Measurements from ENCODE around the gene DGKA.
"Not testable (repeated sequence)": the region's sequence is repeated elsewhere in the genome, so short reads cannot be mapped to it uniquely, and the experiment has no call there.

Gene DGKA

GRCh38 chr12:55930771-55931316 lies at the start of gene DGKA:
Gene DGKA, plus strand, starts transcription at chr12:55931162. Its CDS starts 5,342 bp downstream, at chr12:55936504.
- DNase-seq (ENCODE audit: low read depth): peak; percentile 43

DNA sequence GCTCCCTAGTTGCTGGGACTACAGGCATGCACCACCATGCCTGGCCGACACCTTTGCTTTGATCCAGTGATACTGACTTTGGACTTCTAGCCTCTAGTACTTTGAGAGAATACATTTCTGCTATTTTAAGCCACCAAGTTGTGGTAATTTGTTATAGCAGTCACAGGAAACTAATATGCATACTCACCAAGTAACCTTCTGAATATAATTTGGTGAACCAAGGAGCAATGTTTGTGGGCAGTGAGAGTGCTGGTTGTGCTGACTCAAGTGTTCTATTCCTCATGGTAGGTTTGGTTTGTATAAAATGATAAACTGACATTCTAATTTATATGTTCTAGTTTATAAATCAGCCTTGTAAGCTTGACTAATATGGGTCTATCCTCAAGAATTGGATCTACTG lies 45.8 kb upstream of the DGKA start:
- no peak for DNase-seq (ENCODE audit: low read depth)

DNA sequence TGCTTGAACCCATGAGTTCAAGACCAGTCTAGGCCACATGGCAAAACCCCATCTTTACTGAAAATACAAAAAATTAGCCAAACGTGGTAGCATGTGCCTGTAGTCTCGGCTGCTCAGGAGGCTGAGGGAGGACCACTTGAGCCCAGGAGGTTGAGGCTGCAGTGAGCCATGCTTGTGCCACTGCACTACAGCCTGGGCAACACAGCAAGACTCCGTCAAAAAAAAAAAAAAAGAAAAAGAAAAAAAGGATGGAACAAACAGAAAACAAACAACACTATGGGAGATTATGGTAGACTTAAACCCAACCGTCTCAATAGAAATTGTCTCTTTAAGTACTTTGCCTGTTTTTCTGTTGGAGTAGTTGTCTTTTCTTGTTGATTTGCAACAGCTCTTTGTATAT lies 39.7 kb upstream of the DGKA start:
- DNase-seq (ENCODE audit: low read depth): no peak

GRCh38 chr12:55893723-55894122 lies 37.2 kb upstream of the DGKA start:
- DNase-seq (ENCODE audit: low read depth): no peak

- no peak for DNase-seq (ENCODE audit: low read depth)
Measured at GRCh38 chr12:55899082-55899481, 31.9 kb upstream of the DGKA start.

DNA sequence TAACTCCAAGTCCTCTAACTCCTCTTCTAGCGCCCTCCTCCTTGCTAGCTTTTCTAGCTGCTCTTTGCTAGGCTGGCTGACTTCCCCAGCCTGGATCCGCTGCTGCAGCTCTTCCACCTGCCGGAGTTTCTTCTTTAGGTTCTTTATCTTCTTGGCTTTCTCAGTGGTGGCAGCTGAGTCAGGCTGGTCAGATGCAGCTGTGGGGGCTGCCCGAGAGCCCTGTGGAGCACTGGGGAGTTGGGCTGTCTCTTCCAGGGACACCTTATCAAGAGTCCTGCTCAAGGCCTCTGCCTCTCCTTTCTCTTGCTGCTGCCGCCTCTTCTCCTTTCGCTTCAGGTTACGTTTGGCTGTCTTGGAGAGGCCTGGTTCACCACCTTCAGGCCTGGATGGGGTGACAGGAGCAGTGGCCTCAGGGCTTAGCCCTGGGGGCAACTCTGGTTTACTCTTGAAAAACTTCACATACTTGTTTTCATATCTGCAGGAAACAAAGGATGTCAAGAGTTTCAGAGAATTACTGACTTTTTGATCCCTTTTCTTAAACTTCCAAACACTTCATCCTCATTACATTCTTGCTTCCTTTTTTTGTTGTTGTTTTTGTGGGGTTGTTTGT lies 29.0 kb upstream of the DGKA start:
- DNase-seq (ENCODE audit: low read depth): no peak

DNA sequence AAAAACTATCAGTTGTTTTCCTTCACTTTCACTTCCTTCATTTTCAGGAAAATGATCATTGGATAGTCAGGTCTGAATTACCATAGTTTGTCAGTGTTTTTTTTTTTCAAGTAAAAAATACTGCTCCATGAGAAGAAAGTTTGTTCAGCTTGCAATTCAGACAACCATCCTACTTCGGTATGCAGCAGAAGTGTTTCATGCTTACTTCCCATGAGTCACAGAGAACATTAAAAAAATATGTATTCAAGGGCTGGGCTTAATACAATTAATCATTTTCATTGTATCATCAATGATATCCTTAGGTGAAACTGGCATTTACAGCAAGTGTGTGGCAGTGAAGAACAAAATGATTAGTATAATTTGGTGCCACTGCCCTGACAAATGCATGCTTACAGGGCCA lies 24.9 kb upstream of the DGKA start:
- no peak for DNase-seq (ENCODE audit: low read depth)

DNA sequence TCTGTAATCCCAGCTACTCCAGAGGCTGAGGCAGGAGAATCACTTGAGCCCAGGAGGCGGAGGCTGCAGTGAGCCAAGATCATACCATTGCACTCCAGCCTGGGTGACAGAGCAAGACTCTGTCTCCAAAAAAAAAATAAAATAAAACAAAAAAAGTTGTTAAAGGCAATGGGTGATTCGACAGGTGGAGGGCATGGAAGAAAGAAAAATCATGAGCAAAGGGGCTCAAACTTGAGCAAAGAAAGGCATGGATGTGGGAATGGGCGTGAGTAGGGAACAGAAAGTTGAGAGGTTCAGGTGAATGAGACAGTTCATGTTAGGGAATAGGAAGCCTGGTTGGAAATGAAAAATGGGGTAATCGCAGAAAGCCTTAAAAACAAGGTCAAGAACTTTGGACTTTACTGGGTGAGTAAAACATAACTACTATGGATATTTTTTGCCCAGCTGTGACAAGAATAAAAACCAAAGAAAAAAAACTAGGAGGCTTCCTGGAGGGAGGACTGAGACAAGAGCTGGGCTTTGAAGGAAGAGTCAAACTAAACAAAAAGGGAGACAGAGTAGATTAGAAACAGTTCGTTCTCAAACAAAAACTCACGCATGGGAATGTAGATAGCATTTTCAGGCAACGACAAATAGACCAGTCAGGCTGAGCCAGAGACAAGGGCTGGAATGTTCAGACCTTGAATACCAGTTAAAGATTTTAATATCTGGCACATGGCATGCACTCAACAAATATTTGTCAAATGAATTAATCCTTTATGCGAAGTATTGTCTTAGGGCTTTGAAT lies 22.0 kb upstream of the DGKA start:
- no peak for DNase-seq (ENCODE audit: low read depth)

- no peak for DNase-seq (ENCODE audit: low read depth)
Measured at GRCh38 chr12:55909513-55909884, 21.5 kb upstream of the DGKA start.

DNA sequence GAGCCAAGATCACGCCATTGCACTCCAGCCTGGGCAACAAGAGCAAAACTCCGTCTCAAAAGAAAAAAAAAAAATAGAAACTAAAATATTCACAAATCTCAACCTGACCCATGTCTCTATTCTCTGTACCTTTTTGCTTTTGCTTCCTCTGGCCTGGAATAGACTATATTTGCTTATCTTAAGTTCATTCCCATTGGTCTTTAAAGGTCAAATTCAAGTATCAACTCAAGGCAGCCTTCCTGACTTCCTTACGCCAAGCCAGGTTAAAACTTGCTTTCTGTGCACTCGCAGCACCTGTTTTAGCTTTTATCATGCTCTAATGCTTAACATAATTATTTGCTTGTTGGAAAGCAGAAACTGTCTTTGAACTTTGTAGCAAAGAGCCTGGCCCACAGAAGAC lies 18.1 kb upstream of the DGKA start:
- no peak for DNase-seq (ENCODE audit: low read depth)

GRCh38 chr12:55915482-55915859 lies 15.5 kb upstream of the DGKA start:
- DNase-seq (ENCODE audit: low read depth): no peak

- DNase-seq (ENCODE audit: low read depth): not testable (repeated sequence)
Measured at GRCh38 chr12:55919032-55919431, 11.9 kb upstream of the DGKA start.

GRCh38 chr12:55922126-55922525 lies 8.8 kb upstream of the DGKA start:
- no peak for DNase-seq (ENCODE audit: low read depth)

DNA sequence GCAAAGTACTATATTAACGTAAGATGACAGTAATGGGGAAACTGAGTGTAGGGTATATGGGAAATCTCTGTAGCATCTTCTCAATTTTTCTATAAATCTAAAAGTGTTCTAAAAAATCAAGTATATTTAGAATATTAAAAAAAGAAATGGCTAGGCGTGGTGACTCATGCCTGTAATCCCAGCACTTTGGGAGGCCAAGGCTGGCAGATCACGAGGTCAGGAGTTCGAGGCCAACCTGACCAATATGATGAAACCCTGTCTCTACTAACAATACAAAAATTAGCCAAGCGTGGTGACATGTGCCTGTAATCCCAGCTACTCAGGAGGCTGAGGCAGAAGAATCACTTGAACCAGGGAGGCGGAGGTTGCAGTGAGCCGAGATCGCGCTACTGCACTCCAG lies 7.3 kb upstream of the DGKA start:
- DNase-seq (ENCODE audit: low read depth): not testable (repeated sequence)

GRCh38 chr12:55925371-55925770 lies 5.6 kb upstream of the DGKA start:
- no peak for DNase-seq (ENCODE audit: low read depth)

- no peak for DNase-seq (ENCODE audit: low read depth)
Measured at GRCh38 chr12:55925870-55926737, 4.9 kb upstream of the DGKA start.

DNA sequence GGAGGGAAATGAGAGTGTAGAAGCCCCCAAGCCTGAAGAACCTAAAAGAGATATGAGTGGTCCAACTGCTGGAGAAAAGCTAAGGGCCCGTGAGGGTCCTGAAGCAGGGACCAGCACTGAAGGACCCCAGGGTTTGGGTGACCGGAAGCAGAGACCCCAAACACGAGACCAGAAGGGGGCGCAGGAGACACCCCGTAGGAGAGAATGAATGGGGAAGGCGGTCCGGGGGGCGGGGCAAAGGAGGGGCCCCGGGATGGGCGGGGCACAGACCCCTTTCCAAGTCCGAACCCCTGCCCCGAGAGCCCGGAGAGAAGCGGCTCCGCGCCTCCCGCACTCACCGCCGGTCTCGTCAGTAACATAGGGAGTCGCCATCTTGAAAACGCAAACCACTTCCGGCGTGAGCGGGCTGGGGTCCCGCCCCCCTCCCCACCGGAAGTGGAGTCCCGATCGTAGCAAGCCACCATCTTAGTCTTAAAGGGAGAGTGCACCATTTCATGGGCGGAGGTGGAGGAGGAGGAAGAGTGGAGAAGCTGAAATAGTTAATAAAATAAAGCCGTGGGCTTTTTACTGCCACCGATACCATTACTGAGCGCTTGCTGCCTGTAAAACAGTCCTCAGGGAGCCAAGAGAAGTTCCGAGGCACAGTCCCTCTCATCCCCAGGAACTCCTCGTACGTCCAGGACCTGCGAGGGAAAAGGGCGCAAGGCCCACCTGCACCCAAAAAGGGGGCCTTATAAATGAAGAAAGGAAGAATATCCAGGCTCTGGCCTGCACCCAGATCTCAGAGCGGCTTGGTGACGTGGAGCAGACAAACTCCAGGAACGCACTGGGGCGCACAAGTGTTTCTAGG lies 4.0 kb upstream of the DGKA start:
- peak; percentile 66 for DNase-seq (ENCODE audit: low read depth)

- DNase-seq (ENCODE audit: low read depth): no peak
Measured at GRCh38 chr12:55927588-55928502, 3.1 kb upstream of the DGKA start, which contains the start of gene PYM1. Gene PYM1, minus strand, starts transcription at chr12:55927894. Its CDS starts 133 bp downstream, at chr12:55927761.

- DNase-seq (ENCODE audit: low read depth): no peak
Measured at GRCh38 chr12:55929306-55929791, 1.6 kb upstream of the DGKA start.

DNA sequence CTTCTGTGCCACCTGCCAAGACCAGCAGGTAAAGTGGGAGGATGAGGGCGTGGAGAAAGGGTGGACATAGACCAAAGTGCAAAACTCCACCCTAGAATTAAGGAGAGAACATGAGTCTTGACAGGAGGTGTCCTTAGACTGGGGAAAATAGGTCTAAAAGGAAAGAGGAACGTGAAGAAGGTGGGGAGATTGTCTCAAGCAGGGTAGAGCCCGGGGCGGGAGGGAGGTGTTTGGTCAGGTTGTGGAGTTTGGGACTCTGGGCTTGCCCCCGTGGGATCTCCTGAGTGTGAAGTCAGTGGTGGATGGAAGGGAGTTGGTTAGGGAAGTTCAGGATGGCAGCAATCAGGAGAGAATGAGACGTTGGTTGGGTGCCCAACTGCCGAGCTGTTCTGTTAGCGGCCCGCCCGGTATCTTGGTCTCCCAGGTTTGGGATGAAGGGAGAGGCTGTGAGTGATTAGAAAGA lies 386 bp downstream of the DGKA start:
- no peak for DNase-seq (ENCODE audit: low read depth)

Data from GM04503 (cell line).